ENCODE data around the gene OPA1.

- no peak for TF ChIP-seq CTCF (IDR thresholded peaks at IDR 0.05 in 8 of 11, conservative IDR thresholded peaks at IDR 0.05 in 3 of 11)
- no peak for TF ChIP-seq POLR2A (IDR thresholded peaks at IDR 0.05)
- no peak for TF ChIP-seq POLR2AphosphoS5 (IDR thresholded peaks at IDR 0.05)
Measured at GRCh38 chr3:193680220-193680619, 87.2 kb downstream of the OPA1 start.

Measured in spleen (tissue), 7 donors.